ENCODE data around the gene MTCH1. TPM values are rescaled to one million over a fixed set of nuclear protein-coding genes. Genes with fewer than 3 reads are reported as not detected.

MTCH1 gene
- total and polyA plus RNA-seq, 2 donors (not counting 1 experiment from before 2014, with no cell fraction given): 91.7 to 150 TPM

DNA sequence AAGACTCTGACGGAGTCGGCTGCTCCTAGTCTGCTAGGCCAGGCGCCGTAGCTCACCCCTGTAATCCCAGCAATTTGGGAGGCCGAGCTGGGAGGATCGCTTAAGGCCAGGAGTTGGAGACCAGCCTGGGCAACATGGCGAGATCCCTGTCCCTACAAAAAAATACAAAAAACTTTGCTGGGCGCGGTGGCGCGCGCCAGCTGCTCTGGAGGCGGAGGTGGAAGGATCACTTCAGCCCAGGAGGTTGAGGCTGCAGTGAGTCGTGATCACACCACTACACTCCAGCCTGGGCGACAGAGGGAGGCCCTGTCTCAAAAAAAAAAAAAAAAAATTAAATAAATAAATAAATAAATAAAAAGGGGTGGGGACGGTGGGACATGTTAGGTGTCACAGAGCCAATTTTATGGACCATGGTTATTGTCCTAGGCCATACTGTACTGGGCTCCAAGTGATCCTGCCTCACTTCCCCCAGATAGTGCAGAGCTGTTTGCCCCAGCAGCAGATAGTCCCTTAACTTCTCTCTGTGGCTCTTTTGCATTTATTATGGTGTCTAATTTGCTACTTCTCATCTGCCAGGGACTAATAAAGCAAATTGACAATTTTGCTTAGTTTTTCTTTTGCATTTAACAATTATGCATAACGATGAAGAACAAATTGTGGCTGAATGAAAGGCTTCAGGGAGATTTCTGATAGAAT is 26.3 kb downstream of the MTCH1 start:
- no peak for DNase-seq

More for the DNA sequence above, 26.3 kb downstream of the MTCH1 start:
- Mint-ChIP-seq H3K4me1 (peaks cover 50% of the 10 kb centered on the region), H3K27ac (no peak overlapping the region), H3K4me3 (no peak overlapping the region), H3K9me3 (ENCODE audit: insufficient read depth) (no peaks in the 10 kb centered on the region), H3K27me3 (no peaks in the 10 kb centered on the region)
- Histone ChIP-seq H3K9me3 (ENCODE audit: control extremely low read depth in 1 of 3, control insufficient read depth in 2 of 3, insufficient read depth in 1 of 3, low read length in 2 of 3) (no peaks in the 10 kb centered on the region), H3K36me3 (replicated peaks in 1 of 2; ENCODE audit: control extremely low read depth in 1 of 2, control insufficient read depth in 1 of 2, extremely low read depth in 1 of 2, insufficient read depth in 2 of 2, low read length in 1 of 2) (no peaks in the 10 kb centered on the region), H3K4me3 (ENCODE audit: control extremely low read depth in 1 of 5, extremely low read depth in 1 of 5, insufficient read depth in 1 of 5, low read depth in 2 of 5, low read length in 4 of 5) (no peak overlapping the region), H3K79me2 (ENCODE audit: control insufficient read depth, insufficient read depth, low read length) (no peaks in the 10 kb centered on the region), H3K27me3 (replicated peaks in 1 of 4; ENCODE audit: control extremely low read depth in 1 of 4, control insufficient read depth in 3 of 4, insufficient read depth in 4 of 4, low read length in 3 of 4) (no peaks in the 10 kb centered on the region), H3K27ac (ENCODE audit: low read length in 2 of 2) (no peak overlapping the region), H4K20me1 (ENCODE audit: control insufficient read depth, insufficient read depth, low read length, poor library complexity, severe bottlenecking) (no peaks in the 10 kb centered on the region), H3K4me2 (replicated peaks; ENCODE audit: low read depth, low read length, poor library complexity, severe bottlenecking) (no peak overlapping the region), H2AFZ (ENCODE audit: insufficient read depth, low read depth, low read length, poor library complexity, severe bottlenecking) (no peak overlapping the region), H3K9ac (ENCODE audit: low read length) (no peak overlapping the region), H3K4me1 (ENCODE audit: control insufficient read depth in 2 of 2, insufficient read depth in 2 of 2, low read length in 2 of 2) (peaks cover 34 to 45% of the 10 kb centered on the region in 2 donors)
- POLR2A ChIA-PET: no interaction called here
- 95% methylated on average over 14 of the region's 17 CpGs for WGBS (ENCODE audit: insufficient coverage)
- CTCF ChIA-PET: no interaction called here
- TF ChIP-seq, protein P1, sequence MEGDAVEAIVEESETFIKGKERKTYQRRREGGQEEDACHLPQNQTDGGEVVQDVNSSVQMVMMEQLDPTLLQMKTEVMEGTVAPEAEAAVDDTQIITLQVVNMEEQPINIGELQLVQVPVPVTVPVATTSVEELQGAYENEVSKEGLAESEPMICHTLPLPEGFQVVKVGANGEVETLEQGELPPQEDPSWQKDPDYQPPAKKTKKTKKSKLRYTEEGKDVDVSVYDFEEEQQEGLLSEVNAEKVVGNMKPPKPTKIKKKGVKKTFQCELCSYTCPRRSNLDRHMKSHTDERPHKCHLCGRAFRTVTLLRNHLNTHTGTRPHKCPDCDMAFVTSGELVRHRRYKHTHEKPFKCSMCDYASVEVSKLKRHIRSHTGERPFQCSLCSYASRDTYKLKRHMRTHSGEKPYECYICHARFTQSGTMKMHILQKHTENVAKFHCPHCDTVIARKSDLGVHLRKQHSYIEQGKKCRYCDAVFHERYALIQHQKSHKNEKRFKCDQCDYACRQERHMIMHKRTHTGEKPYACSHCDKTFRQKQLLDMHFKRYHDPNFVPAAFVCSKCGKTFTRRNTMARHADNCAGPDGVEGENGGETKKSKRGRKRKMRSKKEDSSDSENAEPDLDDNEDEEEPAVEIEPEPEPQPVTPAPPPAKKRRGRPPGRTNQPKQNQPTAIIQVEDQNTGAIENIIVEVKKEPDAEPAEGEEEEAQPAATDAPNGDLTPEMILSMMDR (IDR thresholded peaks at IDR 0.05): no peak
- TF ChIP-seq EZH2 (IDR thresholded peaks at IDR 0.05; ENCODE audit: borderline replicate concordance, insufficient read depth, low read depth, low read length, poor library complexity, severe bottlenecking): no peak
- intact Hi-C loops (cut with micrococcal nuclease): no loop called here
- ATAC-seq (ENCODE audit: low read depth): no peak
